Peyer's patch (tissue), 4 donors: ENCODE measurements around the gene DLK1. TPM values are rescaled to one million over a fixed set of nuclear protein-coding genes. Genes with fewer than 3 reads are reported as not detected.
A peak's percentile ranks its signal among the peaks of the same experiment; 100 is the strongest.

ENCODE experiments used
- DNase-seq, 3 donors: peaks; one replicate each; pipeline ENCODE4 v3.0.0-alpha.2; 2017 to 2019
- H3K27ac ChIP-seq, 4 donors: fragments of 200-600 bp; sonication (generic); one replicate each; pipeline ENCODE4 v1.5.1; 2016 to 2019
- H3K27me3 ChIP-seq, 2 donors: fragments of 200-600 bp; sonication (generic); one replicate each; pipeline ENCODE4 v1.5.1; 2019
- H3K36me3 ChIP-seq, 3 donors: fragments of 200-600 bp; sonication (generic); one replicate each; pipeline ENCODE4 v1.5.1; 2016 to 2019
- H3K4me1 ChIP-seq, 4 donors: fragments of 200-600 bp; sonication (generic); one replicate each; pipeline ENCODE4 v1.5.1; 2016 to 2019
- H3K4me3 ChIP-seq, 4 donors: fragments of 200-600 bp; sonication (generic); 1 replicate in 3 of 4; 2 replicates in 1 of 4; pipeline ENCODE4 v1.5.1; 2016 to 2019; ENCODE audit warnings: mild to moderate bottlenecking in 1 of 4
- H3K9me3 ChIP-seq, 4 donors: fragments of 200-600 bp; sonication (generic); one replicate each; pipeline ENCODE4 v1.5.1; 2016 to 2019; ENCODE audit warnings: mild to moderate bottlenecking in 1 of 4
- CTCF ChIP-seq, 6 experiments: fragments of 450-650 bp in 4 of 6; fragments of 200-600 bp in 2 of 6; sonication (generic) in 1 of 6; IDR thresholded peaks; one replicate each; pipeline ENCODE4 v1.5.1; 2017 to 2019; ENCODE audit warnings: antibody characterized with exemption in 6 of 6, mild to moderate bottlenecking in 3 of 6, moderate library complexity in 1 of 6
- POLR2A ChIP-seq, 2 donors: fragments of 450-650 bp; IDR thresholded peaks; one replicate each; pipeline ENCODE4 v1.5.1; 2017; ENCODE audit warnings: antibody characterized with exemption in 2 of 2, mild to moderate bottlenecking in 2 of 2, moderate library complexity in 2 of 2
- total RNA-seq, 4 donors: library from RNA; depleted of rRNA; stranded (reverse); fragments of >200 nt; gene quantifications; one replicate each; pipeline ENCODE4 v1.1.0, GENCODE V29; 2016

DLK1 gene
- total RNA-seq, 4 donors from 2014 or later = not detected

- Histone ChIP-seq H3K27me3 (no peaks in the 10 kb centered on the region), H3K36me3 (no peaks in the 10 kb centered on the region), H3K9me3 (no peaks in the 10 kb centered on the region), H3K4me1 (no peaks in the 10 kb centered on the region), H3K4me3 (no peak overlapping the region), H3K27ac (no peak overlapping the region)
- TF ChIP-seq CTCF (IDR thresholded peaks at IDR 0.05) = no peak
- no peak for TF ChIP-seq POLR2A (IDR thresholded peaks at IDR 0.05)
- DNase-seq = peak in 1 of 3 donors; percentile 21
These were observed 56.0 kb downstream of the DLK1 start for GRCh38 chr14:100782516-100783320.

- H3K4me3 ChIP-seq = no peak overlapping the region
These were observed 57.1 kb downstream of the DLK1 start for GRCh38 chr14:100783630-100784370.

GRCh38 chr14:100784523-100785337, 58.0 kb downstream of the DLK1 start:
- Histone ChIP-seq H3K27ac (no peak overlapping the region), H3K36me3 (no peaks in the 10 kb centered on the region), H3K27me3 (no peaks in the 10 kb centered on the region), H3K4me1 (no peaks in the 10 kb centered on the region), H3K9me3 (no peaks in the 10 kb centered on the region), H3K4me3 (no peak overlapping the region)
- no peak for TF ChIP-seq CTCF (IDR thresholded peaks at IDR 0.05)
- DNase-seq = peak in 1 of 3 donors; percentile 23

More at GRCh38 chr14:100783630-100784370, 57.1 kb downstream of the DLK1 start:
- no peak for TF ChIP-seq CTCF (IDR thresholded peaks at IDR 0.05)
- TF ChIP-seq POLR2A (IDR thresholded peaks at IDR 0.05) = no peak
- no peaks in the 10 kb centered on the region for H3K9me3 ChIP-seq
- no peaks in the 10 kb centered on the region for H3K27me3 ChIP-seq
- H3K27ac ChIP-seq = no peak overlapping the region
- H3K36me3 ChIP-seq = no peaks in the 10 kb centered on the region
- no peaks in the 10 kb centered on the region for H3K4me1 ChIP-seq
- DNase-seq = peak in 1 of 3 donors; percentile 32

GRCh38 chr14:100785338-100785615, 58.6 kb downstream of the DLK1 start:
- no peaks in the 10 kb centered on the region for H3K4me1 ChIP-seq
- H3K4me3 ChIP-seq = no peak overlapping the region
- no peak overlapping the region for H3K27ac ChIP-seq
- no peaks in the 10 kb centered on the region for H3K9me3 ChIP-seq
- TF ChIP-seq CTCF (IDR thresholded peaks at IDR 0.05) (no peak), POLR2A (IDR thresholded peaks at IDR 0.05) (no peak)
- H3K27me3 ChIP-seq = no peaks in the 10 kb centered on the region
- DNase-seq = no peak
- H3K36me3 ChIP-seq = no peaks in the 10 kb centered on the region

GRCh38 chr14:100785626-100786025, 58.9 kb downstream of the DLK1 start:
- peak in 1 of 3 donors; percentile 19 for DNase-seq
- TF ChIP-seq CTCF (IDR thresholded peaks at IDR 0.05) (no peak), POLR2A (IDR thresholded peaks at IDR 0.05) (no peak)
- Histone ChIP-seq H3K36me3 (no peaks in the 10 kb centered on the region), H3K4me1 (no peaks in the 10 kb centered on the region), H3K27me3 (no peaks in the 10 kb centered on the region), H3K4me3 (no peak overlapping the region), H3K9me3 (no peaks in the 10 kb centered on the region), H3K27ac (no peak overlapping the region)
